Lower lobe of right lung (tissue), 2 donors: ENCODE measurements around the gene AUTS2. TPM values are rescaled to one million over a fixed set of nuclear protein-coding genes. Genes with fewer than 3 reads are reported as not detected.

Experiments used
- ATAC-seq, 2 donors: fragments of 200-7000 bp; cut with Tn5 transposase; one replicate each; pipeline ENCODE4 v1.9.1; 2020 to 2022; ENCODE audit warnings: mild to moderate bottlenecking in 2 of 2, moderate library complexity in 2 of 2
- DNase-seq: peaks from one replicate; pipeline ENCODE4 v3.0.0-alpha.2; 2020
- H3K27ac ChIP-seq: fragments of 200-600 bp; one replicate; pipeline ENCODE4 v1.8.0; 2022
- H3K27me3 ChIP-seq: fragments of 200-600 bp; one replicate; pipeline ENCODE4 v1.8.0; 2022; ENCODE audit warnings: low read depth
- H3K36me3 ChIP-seq: fragments of 200-600 bp; one replicate; pipeline ENCODE4 v1.8.0; 2022; ENCODE audit warnings: mild to moderate bottlenecking
- H3K4me1 ChIP-seq: fragments of 200-600 bp; one replicate; pipeline ENCODE4 v1.8.0; 2022
- H3K4me3 ChIP-seq: fragments of 200-600 bp; one replicate; pipeline ENCODE4 v1.8.0; 2022; ENCODE audit warnings: mild to moderate bottlenecking
- H3K9me3 ChIP-seq: fragments of 200-600 bp; one replicate; pipeline ENCODE4 v1.8.0; 2022
- CTCF ChIP-seq: fragments of 200-600 bp; IDR thresholded peaks from one replicate; pipeline ENCODE4 v1.8.0; 2022; ENCODE audit warnings: antibody characterized with exemption, mild to moderate bottlenecking
- intact Hi-C: fragments of 100-400 bp; cut with DNase I; formaldehyde crosslinking; loops from one replicate; pipeline ENCODE4 v1.11.0; 2022
- total RNA-seq: library from RNA; stranded (reverse); fragmentation: NEBNext Ultra II Directional; extraction: Animal tissue kit (Norgen Biotek cat#: 25700); gene quantifications from one replicate; pipeline ENCODE4 v1.2.1, GENCODE V29; 2021
- donor health status: DM: no; HTN: yes; CAD: no; lungs with severe emphysema.

Gene AUTS2
- total RNA-seq, 1 donor from 2014 or later = 45.7 TPM

- no peak for ATAC-seq
- DNase-seq = no peak
- H3K9me3 ChIP-seq = no peaks in the 10 kb centered on the region
- H3K27me3 ChIP-seq = no peaks in the 10 kb centered on the region
- H3K4me3 ChIP-seq = no peak overlapping the region
- H3K36me3 ChIP-seq = no peaks in the 10 kb centered on the region
- peaks cover under 1% of the 10 kb centered on the region for H3K4me1 ChIP-seq
- TF ChIP-seq CTCF = no peak
- no peak overlapping the region for H3K27ac ChIP-seq
- intact Hi-C loops = no loop called here
Observed at GRCh38 chr7:69693042-69693441, 94.8 kb downstream of the AUTS2 start.

- DNase-seq = no peak
- Histone ChIP-seq H3K27ac (no peak overlapping the region), H3K9me3 (no peaks in the 10 kb centered on the region), H3K27me3 (no peaks in the 10 kb centered on the region), H3K36me3 (no peaks in the 10 kb centered on the region), H3K4me1 (no peaks in the 10 kb centered on the region), H3K4me3 (no peak overlapping the region)
- TF ChIP-seq CTCF = no peak
- intact Hi-C loops = no loop called here
- no peak for ATAC-seq
Observed at GRCh38 chr7:69696054-69696591, 97.8 kb downstream of the AUTS2 start.

- Histone ChIP-seq H3K4me1 (no peaks in the 10 kb centered on the region), H3K36me3 (no peaks in the 10 kb centered on the region), H3K9me3 (no peaks in the 10 kb centered on the region), H3K27ac (no peak overlapping the region), H3K27me3 (no peaks in the 10 kb centered on the region), H3K4me3 (no peak overlapping the region)
- no peak for TF ChIP-seq CTCF
- intact Hi-C loops = no loop called here
- DNase-seq = no peak
- no peak for ATAC-seq
Observed at GRCh38 chr7:69696686-69697685, 98.7 kb downstream of the AUTS2 start.

- no peak for TF ChIP-seq CTCF
- no peaks in the 10 kb centered on the region for H3K27me3 ChIP-seq
- DNase-seq (no peak), ATAC-seq (no peak)
- H3K27ac ChIP-seq = no peak overlapping the region
- H3K4me3 ChIP-seq = no peak overlapping the region
- intact Hi-C loops = no loop called here
- H3K4me1 ChIP-seq = peaks cover 3% of the 10 kb centered on the region
- no peaks in the 10 kb centered on the region for H3K36me3 ChIP-seq
- H3K9me3 ChIP-seq = no peaks in the 10 kb centered on the region
Observed at GRCh38 chr7:69698109-69698825, 100.0 kb downstream of the AUTS2 start.

GRCh38 chr7:69699931-69700330 lies 101.7 kb downstream of the AUTS2 start:
- H3K4me3 ChIP-seq = no peak overlapping the region
- intact Hi-C loops = no loop called here
- DNase-seq (no peak), ATAC-seq (no peak)
- no peaks in the 10 kb centered on the region for H3K9me3 ChIP-seq
- no peaks in the 10 kb centered on the region for H3K36me3 ChIP-seq
- H3K4me1 ChIP-seq = peaks cover 6% of the 10 kb centered on the region
- no peaks in the 10 kb centered on the region for H3K27me3 ChIP-seq
- TF ChIP-seq CTCF = no peak
- H3K27ac ChIP-seq = no peak overlapping the region
